NCI-H2196 treated with DMSO at 0.1 percent for 48 hours (cell line): Measurements from ENCODE around the gene LGALS7.

Experiments used
- DNase-seq: peaks from one replicate; lab custom pipeline; 2025; ENCODE audit not compliant: unreplicated experiment; lab: John Stamatoyannopoulos, UW

LGALS7 gene

DNA sequence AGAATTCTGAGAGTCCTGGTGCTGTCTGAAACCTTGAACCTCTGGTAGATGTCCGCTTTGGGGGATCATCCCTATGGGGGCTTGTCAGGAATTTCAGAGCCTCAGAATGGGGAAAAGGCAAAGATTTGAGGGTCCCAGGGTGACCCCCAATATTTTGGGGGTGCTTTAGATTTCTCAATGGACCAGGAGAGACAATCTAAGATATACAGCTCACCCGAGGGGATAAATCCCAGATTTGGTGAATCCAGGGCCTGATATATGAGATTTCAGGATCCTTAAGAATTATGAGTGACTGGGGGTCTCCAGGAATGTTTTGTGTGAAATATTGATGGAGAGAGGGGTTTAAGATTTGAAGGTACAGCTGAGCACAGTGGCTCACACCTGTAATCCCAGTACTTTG lies 32.4 kb downstream of the LGALS7 start:
- DNase-seq: no peak

DNA sequence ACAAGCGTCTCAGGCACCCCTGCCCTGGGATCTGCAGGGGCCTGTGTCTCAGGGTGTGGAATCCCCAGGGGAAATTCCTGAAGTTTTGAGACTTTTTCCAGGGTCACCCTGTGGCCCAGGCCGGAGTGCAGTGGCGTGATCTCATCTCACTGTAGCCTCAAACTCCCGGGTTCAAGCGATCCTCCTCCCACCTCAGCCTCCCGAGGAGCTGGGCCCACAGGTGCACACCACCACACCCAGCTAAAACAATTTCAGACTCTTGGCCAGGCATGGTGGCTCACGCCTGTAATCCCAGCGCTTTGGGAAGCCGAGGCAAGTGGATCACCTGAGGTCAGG lies 33.1 kb downstream of the LGALS7 start:
- DNase-seq: no peak

DNA sequence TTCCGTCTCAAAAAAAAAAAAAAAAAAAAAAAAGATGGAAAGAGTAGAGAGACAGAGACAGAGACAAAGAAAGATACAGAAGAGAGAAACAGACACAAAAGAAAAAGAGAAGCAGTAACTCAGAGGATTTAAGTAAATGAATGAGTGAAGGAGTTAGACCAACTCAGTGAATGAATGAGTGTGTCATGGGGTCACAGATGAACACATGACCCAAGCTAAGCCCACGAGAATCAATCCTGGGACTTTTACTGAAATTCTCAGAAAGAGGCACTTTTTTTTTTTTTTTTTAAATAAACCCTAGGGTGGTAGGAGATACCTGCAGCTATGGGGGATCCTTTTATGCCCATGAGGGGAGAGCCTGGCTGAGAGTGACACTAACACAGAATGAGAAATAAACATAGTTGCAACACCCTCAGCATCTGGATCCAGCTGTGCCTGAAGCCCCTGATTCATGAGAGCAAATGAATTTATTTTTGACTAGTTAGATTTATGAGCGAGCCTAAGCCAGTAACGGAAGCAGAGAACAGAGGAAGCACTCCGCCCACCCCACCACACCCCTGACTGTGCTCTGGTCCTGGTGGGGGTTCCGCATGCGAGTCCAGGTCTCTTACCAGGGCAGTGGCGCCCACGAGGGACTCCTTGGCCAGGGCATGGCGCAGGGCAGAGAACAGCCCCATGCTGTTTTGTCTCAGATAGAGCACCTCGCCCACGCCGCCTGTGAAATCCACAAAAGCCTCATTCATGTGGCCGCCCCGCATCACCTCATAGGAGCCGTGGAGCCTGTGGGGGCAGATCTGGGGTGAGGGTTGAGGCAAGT lies 33.7 kb downstream of the LGALS7 start:
- DNase-seq: no peak

DNA sequence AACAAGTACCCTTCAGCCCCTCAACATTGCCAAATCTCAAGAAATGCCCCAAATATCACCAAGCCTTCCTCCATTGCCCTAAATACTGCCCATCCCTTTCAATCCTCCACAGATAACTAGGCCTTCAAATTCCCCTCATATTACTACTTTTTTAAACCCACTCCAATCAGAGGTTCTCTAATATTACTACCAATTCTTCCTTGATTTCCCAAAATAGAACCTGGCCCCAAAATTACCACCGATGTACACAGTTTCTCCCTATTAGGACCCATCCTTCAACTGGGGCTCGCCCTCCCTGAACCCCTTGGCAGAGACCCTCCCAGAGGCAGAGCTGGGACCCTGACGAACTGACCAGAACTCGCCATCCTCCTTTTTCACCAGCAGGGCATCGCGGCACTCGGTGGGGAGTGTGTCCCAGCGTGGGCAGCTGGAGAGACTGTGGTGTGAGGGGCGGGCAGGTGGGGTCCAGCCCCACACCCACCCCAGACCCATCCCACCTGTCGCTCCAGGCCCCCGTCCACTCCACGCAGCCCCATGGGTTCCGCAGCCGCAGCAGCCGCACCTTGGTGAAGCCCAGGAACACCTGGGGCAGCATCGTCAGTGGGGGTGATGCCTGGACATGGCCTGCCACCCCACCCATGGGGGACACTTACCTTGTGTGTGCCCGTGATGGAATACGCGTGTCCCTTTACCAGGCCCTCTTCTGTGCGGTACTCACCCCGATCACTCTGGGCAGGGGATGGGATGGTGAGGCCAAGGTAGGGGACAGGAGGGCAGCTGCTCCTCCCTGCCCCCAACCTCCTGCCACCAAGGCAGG lies 35.2 kb downstream of the LGALS7 start:
- no peak for DNase-seq

DNA sequence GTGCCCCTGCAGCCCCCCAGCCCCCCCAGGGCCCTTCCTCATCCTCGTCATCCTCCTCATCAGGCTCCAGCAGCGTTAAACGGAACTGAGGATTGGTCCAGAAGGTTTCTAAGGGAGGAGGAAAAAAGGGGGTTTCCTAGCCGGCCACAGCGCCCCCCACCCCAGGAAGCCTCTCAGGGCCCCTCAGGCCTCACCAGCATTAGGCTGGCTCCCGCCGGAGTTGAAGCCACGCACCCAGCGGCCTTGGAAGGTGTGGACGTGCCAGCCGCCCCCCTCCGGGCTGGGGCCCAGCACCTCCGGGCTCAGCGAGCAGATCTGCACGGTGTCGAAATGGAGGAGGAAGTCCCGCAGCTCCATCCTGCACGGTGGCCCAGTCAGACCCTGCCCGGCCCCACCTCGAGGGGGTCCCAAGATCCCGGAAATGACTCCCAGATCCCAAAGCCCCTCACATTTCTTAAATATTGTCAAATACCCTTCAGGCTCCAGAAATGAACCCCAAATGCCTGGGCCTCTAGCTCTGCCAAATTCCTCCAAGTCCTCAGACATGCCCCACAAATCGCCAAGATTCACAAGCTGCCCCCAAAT lies 35.9 kb downstream of the LGALS7 start:
- DNase-seq: no peak

DNA sequence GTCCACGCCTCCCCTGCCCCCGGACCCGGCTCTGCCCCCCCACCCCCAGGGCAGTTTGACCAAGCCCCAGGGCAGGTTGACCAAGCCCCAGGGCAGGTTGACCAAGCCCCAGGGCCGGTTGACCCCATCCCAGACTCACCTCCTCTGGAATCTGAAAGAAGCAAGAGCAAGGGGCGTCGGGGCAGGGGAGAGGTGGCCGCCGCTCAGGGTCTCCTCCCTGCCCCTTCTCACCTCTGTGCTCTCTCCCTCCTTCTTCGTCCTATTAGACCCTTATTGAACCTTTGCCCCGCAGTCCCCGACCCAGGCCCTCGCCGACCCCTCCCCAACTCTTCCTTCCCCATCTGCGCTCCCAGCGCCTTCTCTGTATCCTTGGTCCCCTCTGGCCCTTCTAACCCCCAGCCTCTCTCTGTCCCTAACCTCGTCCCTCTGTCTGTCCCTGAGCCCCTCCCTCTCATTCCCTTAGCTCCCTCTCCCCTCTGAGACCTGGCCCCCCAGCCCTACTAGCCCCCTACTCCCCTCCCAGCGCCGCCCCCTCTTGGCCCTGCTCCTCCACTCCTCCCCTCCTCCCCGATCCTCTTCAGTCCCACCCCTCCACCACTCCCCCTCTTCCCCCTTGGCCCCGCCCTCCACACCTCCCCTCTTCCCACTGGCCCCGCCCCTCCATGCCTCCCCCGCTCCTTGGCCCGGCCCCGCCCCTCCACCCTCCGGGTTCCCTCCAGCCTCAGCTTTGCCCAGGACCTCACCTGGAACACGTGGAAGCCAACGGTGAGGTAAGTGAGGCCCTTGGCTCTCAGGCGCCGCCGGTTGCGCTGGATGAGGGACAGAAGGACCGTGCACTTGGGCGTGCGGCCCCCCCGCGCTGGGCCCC lies 36.7 kb downstream of the LGALS7 start:
- peak; percentile 53 for DNase-seq

DNA sequence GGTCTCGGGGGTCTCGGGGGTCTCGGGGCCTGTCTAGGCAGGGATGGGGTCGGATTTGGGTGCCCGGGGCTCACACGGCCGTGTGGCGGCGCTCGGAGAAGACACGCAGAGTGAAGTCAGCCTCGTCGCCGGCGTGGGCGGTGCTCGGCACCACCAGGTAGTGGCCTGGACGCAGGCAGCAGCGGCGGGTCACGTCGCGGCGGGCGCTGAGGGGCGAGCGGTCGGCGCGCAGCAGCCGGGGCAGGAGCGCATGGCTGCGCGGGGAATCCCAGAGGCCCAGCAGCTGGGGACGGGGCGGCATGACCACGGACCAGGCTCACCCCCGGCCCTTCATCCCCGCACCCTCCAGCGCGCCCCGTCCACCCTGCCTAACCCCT lies 37.3 kb downstream of the LGALS7 start:
- DNase-seq: no peak

DNA sequence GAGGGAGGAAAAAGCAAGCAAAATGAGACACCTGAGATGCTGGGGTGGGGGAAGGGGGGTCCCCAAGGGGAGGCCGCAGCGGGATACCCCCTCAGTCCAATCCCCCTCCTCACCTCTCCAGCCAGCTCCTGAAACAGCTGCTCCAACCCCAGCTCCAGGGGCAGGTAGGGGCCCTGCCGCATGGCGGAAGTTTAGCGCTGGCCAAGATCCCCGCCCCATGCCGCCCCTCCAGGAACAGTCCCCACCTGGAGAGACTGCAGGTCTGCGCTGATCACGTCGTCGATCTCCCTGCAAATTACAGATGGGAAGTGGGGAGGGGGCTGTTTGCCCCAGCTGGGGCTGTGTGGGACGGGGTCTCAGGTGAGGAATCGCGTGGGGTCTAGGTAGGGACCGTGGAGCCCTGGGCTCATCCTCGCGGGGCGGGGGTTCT lies 38.0 kb downstream of the LGALS7 start:
- DNase-seq: peak; percentile 30

DNA sequence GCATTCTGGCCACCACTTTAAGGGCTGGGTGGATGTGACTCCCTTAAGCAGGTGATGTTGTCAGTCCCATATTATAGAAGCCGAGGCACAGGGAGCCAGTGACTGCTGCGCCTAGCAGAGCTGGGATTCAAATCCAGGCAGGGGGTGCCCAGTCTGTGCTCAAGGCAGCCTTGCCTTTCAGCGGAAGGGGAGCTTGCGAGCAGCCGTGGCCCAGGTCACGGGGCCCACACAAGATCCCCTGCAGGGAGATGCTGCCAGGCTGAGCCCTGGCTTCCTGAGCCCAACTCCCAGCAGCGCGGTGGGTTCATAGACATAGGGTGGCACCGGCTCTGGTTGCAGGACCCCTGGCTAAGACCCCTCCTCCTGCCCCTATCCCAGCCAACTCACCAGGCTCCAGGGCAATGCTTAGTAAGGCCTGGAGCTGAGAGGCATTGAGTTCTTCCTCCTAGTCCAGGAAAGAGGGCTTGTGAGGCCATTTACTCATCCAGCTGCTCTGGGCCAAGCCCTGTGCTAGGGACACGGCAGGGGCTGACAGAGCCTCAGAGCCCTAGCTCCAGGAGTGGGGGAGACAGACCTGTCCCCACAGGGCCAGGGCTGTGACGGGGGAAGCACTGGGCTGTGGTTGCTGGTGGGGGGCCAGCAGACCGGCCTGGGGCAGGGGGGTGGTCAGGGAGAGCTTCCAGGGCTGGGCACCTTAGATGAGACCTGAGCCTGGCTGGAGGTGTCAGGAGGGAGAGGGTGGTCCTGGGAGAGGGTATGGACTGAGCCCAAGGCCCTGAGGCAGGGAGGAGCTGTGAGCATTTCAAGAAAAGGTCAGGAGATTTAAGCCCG lies 38.7 kb downstream of the LGALS7 start:
- DNase-seq: no peak

DNA sequence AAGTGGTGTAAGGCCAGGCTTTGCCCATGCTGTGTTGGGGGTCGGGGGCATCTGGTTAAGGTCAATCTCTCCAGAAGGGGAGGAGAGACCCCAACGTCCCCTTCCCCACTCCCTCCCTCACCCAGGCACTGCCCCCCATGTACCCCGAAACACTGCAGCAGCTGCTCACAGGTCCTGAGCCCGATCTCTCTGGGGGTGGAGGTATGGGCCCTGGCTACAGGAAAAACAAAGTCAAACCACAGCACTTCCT lies 39.2 kb downstream of the LGALS7 start:
- DNase-seq: no peak

DNA sequence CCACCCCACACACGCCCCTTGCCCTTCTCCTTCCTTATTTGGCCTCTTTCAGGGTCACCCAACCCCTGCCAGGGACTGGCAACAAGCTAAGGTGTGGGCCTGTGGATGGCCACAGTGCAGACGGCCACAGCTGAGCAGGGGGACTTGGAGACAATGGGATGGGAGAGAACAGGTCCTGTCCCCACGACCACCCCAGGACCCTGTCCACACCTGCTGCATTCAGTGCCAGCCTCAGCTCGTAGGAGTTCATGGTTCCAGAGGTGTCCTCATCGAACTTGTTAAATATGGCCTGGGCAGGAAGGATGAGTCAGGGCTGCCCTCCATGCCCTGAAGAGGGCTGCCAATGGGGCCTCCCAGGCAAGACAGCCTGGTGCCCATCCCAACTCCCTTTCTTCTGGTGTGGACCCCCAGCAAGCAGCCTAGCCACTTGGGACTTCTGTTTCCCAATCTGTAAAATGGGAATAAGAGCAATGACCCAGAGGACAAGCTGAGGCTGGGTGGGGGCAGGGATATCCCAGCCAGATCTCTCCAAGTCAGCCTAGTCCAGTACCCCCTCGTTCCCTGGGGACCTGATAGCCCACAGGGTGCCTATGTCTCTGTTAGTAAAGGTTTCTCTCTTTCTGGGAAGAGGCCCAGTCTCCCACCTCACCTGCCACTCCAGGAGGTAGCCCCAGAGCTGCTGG lies 39.7 kb downstream of the LGALS7 start:
- DNase-seq: no peak

DNA sequence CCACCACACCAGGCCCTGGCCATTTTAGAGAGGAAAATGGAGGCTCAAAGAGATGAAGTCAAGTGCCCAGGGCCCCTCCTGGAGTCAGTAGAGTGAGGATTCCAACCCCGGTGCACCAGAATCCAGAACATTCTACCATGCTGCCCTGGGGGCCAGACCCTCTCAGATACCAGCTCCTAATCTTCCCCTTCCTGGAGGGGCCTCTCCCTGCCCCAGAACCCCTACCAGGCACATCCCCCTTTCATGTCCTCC lies 40.1 kb downstream of the LGALS7 start:
- DNase-seq: no peak

DNA sequence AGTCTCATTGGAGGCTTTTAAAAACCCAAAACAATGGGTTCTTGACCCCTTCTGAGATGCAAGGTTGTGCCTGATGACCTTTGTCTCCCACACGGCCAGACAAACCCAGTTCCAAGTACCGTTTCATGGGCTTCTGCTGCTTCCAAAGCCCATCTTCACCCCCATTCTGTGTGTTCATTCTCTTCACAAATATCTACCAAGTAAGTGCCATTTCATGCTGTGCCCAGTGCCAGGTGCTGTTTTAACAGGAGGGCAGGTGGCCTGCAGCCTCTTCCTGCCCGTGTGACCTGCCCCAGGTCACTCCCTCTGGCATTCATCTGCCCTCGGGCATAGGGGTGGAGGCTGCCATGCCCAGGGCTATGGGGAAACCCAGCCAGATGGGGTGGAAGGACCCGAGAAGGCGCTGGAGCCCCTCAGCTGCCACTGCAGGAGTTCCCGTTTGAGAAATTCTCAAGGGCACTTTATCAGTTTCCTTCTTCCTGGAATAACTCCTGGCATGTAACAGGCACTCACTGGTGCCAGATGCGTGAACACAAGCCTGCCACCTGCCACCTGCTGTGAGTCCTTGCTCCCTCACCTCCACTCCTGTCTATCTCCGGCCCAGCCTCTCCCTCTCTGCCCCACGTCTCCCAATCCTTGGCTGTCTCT lies 41.5 kb downstream of the LGALS7 start:
- DNase-seq: peak; percentile 77

DNA sequence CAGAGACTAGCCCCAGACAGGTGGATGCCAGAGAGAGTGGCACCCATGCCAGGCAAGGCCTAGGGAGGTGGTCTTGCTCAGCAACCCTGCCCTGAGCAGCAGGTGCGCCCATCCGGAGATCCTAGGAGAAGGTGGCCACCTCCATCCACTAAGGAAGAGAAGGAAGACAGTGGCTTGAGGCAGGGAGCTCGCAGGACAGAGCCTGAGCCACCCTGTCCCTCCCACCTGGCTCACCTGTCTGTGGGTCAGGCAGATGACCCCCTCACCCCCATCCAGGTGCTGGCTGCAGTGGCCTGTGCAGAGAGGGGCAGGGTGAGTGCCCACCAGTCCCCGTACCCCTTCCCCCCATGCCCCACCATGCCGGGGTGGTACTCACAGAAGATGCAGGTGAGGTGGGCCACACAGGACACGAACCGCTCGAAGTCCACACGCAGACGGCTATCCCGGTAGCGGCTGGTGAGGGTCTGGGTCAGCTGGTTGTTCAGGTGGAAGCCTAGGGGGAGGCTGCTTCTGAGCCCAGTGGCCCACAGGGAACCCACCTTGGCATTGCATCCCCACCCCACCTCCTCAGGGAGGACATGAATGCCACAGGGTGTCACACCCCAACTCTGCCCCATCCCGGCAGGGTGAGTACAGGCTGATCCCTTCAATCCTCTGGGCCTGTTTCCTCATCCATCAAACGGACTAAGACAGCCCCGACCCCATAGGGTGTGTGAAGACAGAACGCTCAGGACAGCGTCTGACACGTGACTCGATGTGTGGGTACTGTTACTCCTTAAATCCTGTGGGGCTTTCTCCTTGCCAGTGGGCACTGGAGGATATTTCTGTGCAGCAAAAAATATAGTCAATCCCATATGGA lies 42.4 kb downstream of the LGALS7 start:
- no peak for DNase-seq

DNA sequence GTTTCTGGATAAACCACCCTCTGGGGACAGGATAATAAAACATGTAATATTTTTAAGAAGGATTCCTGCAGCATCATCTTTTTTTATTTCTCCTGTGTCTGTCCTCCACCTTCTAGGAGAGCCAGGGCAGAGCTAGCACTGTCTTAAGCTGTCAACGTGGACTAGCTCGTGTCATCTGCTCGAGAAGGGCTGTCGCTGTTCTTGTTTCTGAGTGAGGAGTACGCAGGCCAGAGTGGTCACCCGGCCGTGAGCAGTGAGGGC lies 42.9 kb downstream of the LGALS7 start:
- no peak for DNase-seq

DNA sequence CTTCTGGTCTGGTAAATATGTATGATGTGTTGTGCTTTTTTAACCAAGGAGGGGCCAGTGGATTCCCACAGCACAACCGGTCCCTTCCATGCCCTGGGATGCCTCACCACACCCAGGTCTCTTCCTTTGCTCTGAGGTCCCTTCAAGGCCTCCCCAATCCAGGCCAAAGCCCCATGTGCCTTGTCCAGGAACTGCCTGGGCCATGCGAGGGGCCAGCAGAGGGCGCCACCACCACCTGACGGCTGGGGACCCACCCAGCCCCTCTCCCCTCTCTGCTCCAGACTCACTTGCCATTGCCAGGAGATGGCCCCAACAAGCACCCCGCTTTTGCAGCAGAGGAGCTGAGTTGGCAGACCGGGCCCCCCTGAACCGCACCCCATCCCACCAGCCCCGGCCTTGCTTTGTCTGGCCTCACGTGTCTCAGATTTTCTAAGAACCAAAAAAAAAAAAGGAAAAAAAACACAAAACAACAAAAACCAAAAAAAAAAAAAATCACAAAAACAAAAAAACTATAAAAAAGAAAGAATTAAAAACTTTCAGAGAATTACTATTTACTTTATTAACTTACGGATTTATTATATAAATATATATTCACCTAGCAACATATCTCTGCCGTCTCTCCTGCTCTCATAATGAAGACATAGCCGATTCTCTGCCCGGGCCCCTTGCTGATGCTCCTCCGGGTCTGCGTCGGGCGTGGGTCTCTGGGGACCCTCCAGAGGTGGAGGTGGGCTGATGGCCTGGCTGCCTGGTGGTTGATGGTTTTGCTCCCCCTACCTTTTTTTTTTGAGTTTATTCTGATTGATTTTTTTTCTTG lies 43.5 kb downstream of the LGALS7 start:
- peak; percentile 28 for DNase-seq

DNA sequence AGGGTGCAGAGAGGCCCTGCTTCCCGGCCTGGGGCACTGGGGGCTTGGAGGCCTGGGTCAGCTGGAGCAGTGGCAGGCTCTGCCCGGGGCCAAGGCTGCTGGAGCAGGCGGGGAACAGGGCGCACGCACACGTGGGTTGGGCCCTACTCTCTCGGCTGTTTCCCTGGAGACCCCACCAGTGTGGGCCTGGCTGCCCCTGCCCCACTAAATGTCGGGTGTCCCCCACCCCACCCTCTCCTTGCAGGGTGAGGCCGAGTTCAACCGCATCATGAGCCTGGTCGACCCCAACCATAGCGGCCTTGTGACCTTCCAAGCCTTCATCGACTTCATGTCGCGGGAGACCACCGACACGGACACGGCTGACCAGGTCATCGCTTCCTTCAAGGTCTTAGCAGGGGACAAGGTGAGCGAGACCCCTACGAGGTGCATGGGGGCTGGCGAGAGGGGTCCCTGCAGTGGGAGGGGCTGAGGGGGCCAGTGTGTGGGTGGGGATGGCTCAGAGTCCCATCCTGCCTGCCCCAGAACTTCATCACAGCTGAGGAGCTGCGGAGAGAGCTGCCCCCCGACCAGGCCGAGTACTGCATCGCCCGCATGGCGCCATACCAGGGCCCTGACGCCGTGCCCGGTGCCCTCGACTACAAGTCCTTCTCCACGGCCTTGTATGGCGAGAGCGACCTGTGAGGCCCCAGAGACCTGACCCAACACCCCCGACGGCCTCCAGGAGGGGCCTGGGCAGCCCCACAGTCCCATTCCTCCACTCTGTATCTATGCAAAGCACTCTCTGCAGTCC lies 44.4 kb downstream of the LGALS7 start:
- no peak for DNase-seq
